ENCODE results near the gene RRP1B. TPM values are rescaled to one million over a fixed set of nuclear protein-coding genes. Genes with fewer than 3 reads are reported as not detected.

RRP1B gene
- total RNA-seq, 1 experiment from 2014 or later, result 55.9 TPM

- H3K4me2 ChIP-seq (ENCODE audit: low read length), result no peak overlapping the region
- no peak overlapping the region for H3K4me3 ChIP-seq (replicated peaks in 1 of 2; ENCODE audit: low read depth in 1 of 2, low read length in 2 of 2)
- CTCF ChIA-PET, result no interaction called here
- RAD21 ChIA-PET (ENCODE audit: low non-redundant PET in 1 of 2, low total read pairs in 2 of 2, uncharacterized antibody in 2 of 2, unreplicated experiment in 2 of 2), result no interaction called here
- no TSS peak for BruUV-seq (replicated peaks)
- H3K9me3 ChIP-seq (ENCODE audit: control insufficient read depth in 1 of 2, insufficient read depth in 1 of 2, low read depth in 1 of 2, low read length in 2 of 2), result peaks cover 0 to 4% of the 10 kb centered on the region in 2 experiments; a peak in 1 of 4 replicates
- POLR2A ChIA-PET, result no interaction called here
- H3K79me2 ChIP-seq (ENCODE audit: insufficient read depth, low read length), result no peaks in the 10 kb centered on the region
- H4K20me1 ChIP-seq (ENCODE audit: insufficient read depth), result no peaks in the 10 kb centered on the region
- no peaks in the 10 kb centered on the region for H3K27me3 ChIP-seq (ENCODE audit: insufficient read depth, low read length)
- H3K9ac ChIP-seq (ENCODE audit: low read length), result no peak overlapping the region
- intact Hi-C loops (cut with micrococcal nuclease), result no loop called here
- no peak for TF ChIP-seq ZFX (IDR thresholded peaks at IDR 0.05)
- TF ChIP-seq, protein P1, sequence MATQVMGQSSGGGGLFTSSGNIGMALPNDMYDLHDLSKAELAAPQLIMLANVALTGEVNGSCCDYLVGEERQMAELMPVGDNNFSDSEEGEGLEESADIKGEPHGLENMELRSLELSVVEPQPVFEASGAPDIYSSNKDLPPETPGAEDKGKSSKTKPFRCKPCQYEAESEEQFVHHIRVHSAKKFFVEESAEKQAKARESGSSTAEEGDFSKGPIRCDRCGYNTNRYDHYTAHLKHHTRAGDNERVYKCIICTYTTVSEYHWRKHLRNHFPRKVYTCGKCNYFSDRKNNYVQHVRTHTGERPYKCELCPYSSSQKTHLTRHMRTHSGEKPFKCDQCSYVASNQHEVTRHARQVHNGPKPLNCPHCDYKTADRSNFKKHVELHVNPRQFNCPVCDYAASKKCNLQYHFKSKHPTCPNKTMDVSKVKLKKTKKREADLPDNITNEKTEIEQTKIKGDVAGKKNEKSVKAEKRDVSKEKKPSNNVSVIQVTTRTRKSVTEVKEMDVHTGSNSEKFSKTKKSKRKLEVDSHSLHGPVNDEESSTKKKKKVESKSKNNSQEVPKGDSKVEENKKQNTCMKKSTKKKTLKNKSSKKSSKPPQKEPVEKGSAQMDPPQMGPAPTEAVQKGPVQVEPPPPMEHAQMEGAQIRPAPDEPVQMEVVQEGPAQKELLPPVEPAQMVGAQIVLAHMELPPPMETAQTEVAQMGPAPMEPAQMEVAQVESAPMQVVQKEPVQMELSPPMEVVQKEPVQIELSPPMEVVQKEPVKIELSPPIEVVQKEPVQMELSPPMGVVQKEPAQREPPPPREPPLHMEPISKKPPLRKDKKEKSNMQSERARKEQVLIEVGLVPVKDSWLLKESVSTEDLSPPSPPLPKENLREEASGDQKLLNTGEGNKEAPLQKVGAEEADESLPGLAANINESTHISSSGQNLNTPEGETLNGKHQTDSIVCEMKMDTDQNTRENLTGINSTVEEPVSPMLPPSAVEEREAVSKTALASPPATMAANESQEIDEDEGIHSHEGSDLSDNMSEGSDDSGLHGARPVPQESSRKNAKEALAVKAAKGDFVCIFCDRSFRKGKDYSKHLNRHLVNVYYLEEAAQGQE (IDR thresholded peaks at IDR 0.05; ENCODE audit: low read depth), result no peak
- no peak for TF ChIP-seq EZH2 (IDR thresholded peaks at IDR 0.05)
- no peak for TF ChIP-seq CEBPB (IDR thresholded peaks at IDR 0.05; ENCODE audit: low read depth)
- no peak for TF ChIP-seq CBX3 (IDR thresholded peaks at IDR 0.05; ENCODE audit: low read depth)
- no peak for TF ChIP-seq ELF1 (IDR thresholded peaks at IDR 0.05; ENCODE audit: borderline replicate concordance, low read depth)
- TF ChIP-seq, protein P2, sequence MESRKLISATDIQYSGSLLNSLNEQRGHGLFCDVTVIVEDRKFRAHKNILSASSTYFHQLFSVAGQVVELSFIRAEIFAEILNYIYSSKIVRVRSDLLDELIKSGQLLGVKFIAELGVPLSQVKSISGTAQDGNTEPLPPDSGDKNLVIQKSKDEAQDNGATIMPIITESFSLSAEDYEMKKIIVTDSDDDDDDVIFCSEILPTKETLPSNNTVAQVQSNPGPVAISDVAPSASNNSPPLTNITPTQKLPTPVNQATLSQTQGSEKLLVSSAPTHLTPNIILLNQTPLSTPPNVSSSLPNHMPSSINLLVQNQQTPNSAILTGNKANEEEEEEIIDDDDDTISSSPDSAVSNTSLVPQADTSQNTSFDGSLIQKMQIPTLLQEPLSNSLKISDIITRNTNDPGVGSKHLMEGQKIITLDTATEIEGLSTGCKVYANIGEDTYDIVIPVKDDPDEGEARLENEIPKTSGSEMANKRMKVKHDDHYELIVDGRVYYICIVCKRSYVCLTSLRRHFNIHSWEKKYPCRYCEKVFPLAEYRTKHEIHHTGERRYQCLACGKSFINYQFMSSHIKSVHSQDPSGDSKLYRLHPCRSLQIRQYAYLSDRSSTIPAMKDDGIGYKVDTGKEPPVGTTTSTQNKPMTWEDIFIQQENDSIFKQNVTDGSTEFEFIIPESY (IDR thresholded peaks at IDR 0.05; ENCODE audit: extremely low read depth, insufficient replicate concordance, low read length), result no peak
- TF ChIP-seq FOSL1 (IDR thresholded peaks at IDR 0.05; ENCODE audit: low read depth), result no peak
- TF ChIP-seq, protein P3, sequence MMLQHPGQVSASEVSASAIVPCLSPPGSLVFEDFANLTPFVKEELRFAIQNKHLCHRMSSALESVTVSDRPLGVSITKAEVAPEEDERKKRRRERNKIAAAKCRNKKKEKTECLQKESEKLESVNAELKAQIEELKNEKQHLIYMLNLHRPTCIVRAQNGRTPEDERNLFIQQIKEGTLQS (IDR thresholded peaks at IDR 0.05), result no peak
- no peak for TF ChIP-seq CTCF (IDR thresholded peaks at IDR 0.05 in 2 of 3, conservative IDR thresholded peaks at IDR 0.05 in 1 of 3; ENCODE audit: borderline replicate concordance in 1 of 3, insufficient read depth in 1 of 3, low read depth in 2 of 3, low read length in 2 of 3)
- no peak for TF ChIP-seq EZH2phosphoT487 (IDR thresholded peaks at IDR 0.05; ENCODE audit: borderline replicate concordance)
- no peak for TF ChIP-seq TCF7L2 (IDR thresholded peaks at IDR 0.05; ENCODE audit: borderline replicate concordance, extremely low read depth, insufficient read depth, insufficient read length)
- TF ChIP-seq POLR2AphosphoS5 (IDR thresholded peaks at IDR 0.05; ENCODE audit: low read depth, low read length), result no peak
- no peak for TF ChIP-seq ZNF274 (IDR thresholded peaks at IDR 0.05; ENCODE audit: low read depth, low read length)
- H2AFZ ChIP-seq (ENCODE audit: low read depth, low read length, poor library complexity, severe bottlenecking), result no peak overlapping the region
- ATAC-seq, result no peak
- no peak for DNase-seq (ENCODE audit: low read depth, low spot score)
- H3K4me1 ChIP-seq (ENCODE audit: control insufficient read depth in 1 of 2, insufficient read depth in 2 of 2, low read length in 2 of 2), result no peaks in the 10 kb centered on the region
- H3K9me2 ChIP-seq (ENCODE audit: insufficient read depth), result no peaks in the 10 kb centered on the region
- no peaks in the 10 kb centered on the region for H3K36me3 ChIP-seq (ENCODE audit: control insufficient read depth in 1 of 2, insufficient read depth in 2 of 2, low read length in 2 of 2)
- no peak overlapping the region for H3K27ac ChIP-seq (ENCODE audit: low read depth, low read length)
Measured at GRCh38 chr21:43623588-43623987, 35.8 kb upstream of the RRP1B start.
